NOMO-1 (cell line): ENCODE measurements around the gene SLC9A5.

Experiments
- DNase-seq, 2 experiments: peaks; one replicate each; lab custom pipeline; 2025; ENCODE audit not compliant: unreplicated experiment in 2 of 2; lab: John Stamatoyannopoulos, UW

SLC9A5 gene

DNA sequence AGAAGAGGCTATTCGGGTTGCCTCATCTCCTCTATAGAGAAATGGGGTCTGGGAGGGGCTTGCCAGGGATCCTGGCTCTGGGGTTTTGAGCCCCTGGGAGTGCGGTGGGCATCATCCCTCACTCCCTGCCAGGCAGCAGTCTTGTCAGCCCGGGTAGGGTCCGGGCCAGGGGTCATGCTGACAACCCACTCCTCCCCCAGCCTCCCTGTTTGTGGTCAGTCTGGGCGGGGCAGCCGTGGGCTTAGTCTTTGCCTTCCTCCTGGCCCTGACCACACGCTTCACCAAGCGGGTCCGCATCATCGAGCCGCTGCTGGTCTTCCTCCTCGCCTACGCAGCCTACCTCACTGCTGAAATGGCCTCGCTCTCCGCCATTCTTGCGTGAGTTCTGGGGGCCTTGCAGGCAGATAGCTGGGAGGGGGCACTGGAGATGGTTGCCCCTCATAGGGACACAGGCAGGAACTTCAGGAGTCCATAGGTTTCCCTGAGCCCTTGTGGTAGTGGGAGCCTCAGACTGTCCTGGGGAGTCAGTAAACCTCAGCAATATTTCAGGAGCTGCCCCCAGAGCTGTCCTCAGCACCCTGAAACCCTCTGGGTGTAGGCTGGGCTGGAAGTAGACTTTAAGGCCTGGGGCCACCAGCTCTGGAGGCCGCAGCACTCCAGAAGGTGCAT, 6.9 kb downstream of the SLC9A5 start:
- DNase-seq, result no peak

DNA sequence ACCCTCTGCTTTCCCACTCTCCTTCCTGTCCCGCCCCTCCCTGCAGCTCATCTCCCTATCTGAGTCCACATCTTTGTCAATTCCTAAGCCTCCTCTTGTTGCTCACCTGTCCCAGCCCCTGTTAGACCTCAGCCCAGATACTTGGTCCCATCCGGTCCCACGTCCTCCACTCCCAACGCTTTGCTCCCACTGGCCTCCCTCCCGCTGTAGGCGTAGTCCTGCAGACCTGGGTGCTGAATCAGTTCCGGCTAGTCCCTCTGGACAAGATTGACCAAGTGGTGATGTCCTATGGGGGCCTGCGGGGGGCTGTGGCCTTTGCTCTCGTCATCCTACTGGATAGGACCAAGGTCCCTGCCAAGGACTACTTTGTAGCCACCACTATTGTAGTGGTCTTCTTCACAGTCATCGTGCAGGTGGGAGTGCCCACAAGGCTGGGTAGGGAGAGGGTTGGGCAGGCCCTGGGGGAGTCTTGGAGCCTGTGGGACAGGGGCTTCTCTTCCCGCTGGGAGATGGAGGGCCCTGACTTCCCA, 8.0 kb downstream of the SLC9A5 start:
- no peak for DNase-seq

DNA sequence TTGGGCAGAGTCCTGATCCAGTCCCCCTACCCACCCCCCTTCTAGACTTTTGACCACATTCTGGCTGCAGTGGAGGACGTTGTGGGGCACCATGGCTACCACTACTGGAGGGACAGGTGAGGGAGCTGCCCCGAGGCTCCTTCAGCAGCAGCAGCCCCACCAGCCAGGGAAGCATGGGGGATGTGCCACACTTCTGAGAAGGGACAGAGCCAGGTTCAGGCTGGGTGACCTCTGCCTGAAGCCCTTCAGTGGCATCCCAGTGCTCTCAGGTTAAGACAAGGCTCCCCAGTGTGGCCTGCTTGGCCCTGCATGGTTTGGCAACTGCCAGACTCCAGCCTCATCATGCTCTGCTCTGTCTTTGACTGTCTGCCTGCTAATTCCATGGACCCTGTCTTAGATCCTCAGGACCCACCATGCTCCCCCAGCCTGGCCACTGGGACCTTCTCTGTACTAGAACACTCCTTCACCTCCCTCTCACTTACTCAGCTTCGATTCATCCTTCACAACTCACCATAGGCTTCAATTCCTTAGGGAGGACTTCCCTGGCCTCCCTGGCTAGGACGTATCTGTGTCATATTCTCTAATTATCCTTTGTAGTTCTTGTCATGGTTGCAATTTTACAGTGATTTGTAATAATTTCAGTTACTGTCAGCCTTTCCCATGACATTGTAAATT, 8.8 kb downstream of the SLC9A5 start:
- no peak for DNase-seq

DNA sequence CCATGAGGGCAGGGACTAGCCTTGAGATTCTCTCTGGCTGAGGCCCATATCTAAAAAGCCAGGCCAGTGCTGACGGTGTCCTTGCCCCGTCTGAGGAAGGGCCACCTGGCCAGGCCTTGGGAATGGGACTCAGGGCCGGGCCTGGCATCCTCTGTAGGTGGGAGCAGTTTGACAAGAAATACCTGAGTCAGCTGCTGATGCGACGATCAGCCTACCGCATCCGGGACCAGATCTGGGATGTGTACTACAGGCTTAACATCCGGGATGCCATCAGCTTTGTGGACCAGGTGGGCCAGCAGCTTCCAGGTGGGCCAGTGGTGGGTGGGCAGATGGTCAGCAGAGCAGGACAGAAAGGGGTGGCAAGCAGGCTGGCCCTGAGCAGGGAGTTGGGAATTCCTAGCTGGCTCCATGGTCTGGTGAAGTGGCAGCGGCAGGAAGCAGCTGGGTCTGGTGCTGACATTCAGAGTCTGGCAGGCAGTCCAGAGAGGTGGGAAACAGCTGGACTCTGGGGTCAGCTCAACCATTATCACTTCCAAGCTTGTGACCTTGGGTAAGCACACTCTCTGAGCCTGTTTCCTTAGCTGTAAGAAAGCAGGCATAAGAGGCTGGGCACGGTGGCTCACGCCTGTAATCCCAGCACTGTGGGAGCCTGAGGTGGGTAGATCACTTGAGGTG, 9.5 kb downstream of the SLC9A5 start:
- no peak for DNase-seq

DNA sequence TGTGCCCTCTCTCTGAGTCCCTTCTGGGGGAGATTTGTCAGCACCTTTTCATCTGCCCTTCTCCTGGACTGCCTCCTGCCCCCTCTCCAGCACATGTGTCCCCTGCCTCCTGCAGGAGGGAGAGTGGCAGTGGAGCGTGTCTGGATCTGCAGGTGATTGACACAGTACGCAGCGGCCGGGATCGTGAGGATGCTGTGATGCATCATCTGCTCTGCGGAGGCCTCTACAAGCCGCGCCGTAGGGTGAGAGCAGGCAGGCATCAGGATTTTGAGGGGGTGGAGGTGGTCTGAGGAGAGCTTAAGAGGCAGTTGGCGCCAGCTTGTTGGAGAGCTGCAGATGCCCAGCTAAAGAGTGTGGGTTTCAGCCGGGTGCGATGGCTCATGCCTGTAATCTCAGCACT, 10.9 kb downstream of the SLC9A5 start:
- no peak for DNase-seq

DNA sequence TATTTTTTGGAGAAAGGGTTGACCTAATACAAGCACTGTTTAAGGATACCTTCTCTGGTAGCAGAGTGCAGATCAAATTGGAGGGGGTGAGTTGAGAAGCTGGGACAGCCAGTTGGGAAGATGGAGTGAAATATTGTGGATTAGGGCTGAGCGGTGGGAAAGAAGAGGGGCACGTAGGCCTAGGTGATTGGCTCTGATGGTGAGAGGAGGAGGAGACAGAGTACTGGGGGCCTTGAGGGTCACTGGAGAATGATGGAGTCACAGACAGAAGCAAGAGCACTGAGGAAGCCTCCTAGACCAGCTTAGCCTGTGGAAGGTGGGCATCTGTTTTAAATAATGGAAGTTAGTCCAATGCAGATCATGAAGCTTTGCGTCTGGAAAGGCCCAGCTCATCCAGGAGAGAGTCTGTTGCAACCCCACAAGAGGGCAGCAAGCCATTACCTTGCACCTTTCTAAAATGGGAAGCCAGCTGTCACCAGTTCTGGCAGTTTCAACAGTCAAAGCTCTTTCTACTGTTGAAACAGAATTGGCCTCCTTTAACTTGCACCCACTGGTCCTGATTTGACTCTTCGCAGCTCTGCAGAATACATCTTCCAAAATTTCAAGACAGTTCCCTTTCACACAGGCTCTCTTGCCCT, 11.8 kb downstream of the SLC9A5 start:
- DNase-seq, result peak; percentile 76 to 77

DNA sequence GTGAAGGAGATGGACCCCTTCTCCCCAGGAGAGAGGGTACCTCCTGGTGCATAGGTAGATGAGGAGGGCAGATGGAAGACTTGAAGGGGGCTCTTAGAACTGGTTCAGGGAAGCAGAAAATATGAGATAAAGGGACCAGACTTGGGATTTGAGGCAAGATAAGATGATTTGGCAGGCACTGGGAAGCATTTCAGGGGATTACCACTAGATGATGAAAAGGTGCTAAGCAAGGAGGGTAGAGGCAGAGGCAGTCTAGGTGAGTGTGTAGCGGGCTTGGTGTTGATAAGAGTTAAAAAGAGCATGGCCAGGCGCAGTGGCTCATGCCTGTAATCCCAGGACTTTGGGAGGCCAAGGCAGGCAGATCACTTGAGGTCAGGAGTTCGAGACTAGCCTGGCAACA, 14.4 kb downstream of the SLC9A5 start:
- no peak for DNase-seq

DNA sequence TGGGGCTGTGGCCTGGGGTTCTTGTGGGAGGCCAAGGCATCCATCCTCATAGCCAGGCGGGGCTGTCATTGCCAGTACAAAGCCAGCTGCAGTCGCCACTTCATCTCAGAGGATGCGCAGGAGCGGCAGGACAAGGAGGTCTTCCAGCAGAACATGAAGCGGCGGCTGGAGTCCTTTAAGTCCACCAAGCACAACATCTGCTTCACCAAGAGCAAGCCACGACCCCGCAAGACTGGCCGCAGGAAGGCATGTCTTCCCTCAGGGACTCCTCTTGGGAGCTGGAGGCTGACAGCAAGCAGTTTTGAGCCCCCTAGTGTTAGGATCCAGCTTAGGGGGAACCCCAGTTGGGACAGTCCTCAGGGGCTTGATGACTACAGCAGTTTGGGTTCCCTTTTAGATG, 15.5 kb downstream of the SLC9A5 start:
- DNase-seq, result no peak

DNA sequence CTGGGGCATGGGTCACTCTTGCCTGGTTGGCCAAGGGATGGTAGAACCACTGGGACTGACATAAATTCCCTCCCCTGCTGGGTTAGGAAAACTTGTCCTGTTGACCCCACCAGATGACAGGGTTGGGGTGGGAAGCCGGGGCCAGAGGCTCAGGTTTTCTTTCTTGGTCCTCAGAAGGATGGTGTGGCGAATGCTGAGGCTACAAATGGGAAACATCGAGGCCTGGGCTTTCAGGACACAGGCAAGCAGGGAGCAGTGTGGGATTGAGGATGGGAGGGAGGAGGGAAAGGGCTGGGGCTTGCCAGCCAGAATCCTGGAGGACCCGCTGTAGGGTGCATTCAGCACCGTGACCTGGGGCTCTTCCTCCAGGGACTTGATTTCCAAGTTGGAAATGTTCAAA, 16.1 kb downstream of the SLC9A5 start:
- no peak for DNase-seq

DNA sequence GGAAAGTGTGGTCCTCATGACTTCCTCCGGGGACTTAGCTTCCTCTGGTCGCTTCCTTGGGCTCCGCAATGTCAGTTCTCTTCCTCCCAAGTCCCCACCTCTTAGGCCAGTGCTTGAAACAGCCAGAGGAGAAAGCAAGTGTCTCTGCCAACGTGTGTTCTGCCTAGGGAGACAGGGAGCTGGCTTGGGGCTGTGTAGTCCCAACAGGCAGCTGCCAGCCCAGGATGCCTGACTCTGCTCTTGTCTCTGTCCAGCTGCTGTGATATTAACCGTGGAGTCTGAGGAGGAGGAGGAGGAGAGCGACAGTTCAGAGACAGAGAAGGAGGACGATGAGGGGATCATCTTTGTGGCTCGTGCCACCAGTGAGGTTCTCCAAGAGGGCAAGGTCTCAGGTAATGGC, 17.1 kb downstream of the SLC9A5 start:
- no peak for DNase-seq

DNA sequence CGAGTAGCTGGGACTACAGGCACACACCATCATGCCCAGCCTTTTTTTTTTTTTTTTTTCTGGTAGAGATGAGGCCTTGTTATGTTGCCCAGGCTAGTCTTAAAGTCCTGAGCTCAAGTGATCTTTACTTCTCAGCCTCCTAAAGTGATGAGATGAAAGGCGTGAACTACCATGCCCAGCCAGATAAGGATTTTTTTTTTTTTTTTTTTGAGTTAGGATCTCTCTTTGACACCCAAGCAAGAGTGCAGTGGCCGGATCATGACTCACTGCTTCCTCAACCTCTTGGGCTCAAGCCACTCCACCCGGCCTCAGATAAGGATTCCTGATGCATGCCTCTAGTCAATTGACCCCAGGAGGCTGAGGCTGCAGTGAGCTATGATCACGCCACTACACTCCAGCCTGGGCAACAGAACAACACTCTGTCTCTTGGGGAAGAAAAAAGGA, 19.4 kb downstream of the SLC9A5 start:
- no peak for DNase-seq

DNA sequence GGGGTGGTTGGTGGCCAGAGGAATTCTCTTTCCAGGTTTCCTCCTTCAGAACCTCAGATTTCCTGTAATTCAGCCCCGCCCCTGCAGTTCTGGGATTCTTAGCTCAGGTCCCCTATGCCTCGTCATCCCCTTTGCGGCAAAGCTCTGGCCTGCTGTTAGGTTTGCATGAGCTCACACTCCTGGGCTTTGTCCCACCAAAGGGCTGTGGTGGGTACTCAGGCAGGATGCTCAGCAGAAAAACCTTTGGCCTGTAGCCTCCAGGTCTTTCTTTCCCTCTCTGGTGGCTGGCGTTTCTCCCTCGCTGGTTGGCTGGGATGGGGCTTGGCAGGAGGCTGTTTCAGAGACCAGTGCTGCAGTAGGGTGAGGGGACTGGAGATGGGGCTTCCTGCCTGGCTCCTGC, 21.0 kb downstream of the SLC9A5 start:
- no peak for DNase-seq

DNA sequence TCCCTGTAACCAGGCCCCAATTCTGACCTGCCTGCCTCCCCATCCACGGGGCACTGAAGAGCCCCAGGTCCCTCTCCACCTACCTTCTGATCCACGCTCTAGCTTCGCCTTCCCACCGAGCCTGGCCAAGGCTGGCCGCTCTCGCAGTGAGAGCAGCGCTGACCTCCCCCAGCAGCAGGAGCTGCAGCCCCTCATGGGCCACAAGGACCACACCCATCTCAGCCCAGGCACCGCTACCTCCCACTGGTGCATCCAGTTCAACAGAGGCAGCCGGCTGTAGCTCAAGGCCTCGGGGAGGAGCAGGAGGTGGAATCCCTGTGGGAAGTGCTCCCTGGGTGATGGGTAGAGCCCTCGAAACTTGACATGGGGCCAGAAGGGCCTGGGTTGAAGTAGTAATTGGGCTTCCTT, 22.2 kb downstream of the SLC9A5 start:
- DNase-seq, result no peak

DNA sequence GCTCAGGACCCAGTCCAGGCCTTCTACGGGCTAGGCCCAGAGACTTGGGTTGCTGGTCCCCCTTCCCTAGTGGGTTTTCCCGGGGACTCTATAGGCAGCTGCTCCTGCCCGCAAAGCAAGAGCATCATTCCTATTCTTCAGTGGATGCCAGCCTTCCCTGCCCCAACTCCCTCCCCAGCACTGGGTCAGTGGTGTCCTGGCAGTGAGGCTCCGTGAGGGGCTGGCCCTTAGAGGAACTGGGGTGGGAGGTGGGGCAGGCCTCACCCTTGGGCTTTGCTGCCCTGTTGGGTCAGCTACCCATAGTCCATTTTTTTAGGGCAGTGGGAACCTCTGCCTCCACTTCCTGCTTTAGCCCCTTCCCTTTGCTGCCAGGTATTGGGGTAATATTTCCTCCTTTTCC, 22.7 kb downstream of the SLC9A5 start:
- no peak for DNase-seq

DNA sequence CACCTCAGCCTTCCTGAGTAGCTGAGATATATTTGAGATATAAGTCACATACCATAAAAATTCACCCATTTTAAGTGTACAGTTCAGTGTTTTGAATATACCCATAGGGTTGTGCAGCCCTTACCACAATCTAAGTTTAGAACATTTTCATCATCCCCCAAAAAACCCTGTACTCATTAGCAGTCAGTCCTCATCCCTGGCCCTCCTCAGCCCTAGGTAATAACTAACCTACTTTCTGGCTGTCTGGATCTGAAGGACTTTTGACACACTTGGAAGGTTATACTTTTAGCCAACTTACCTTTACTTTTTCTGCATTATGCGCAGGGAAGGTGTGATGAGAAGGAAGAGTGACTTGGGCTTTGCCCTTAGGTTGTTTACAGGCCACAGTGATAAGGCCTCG, 26.5 kb downstream of the SLC9A5 start:
- DNase-seq, result no peak

DNA sequence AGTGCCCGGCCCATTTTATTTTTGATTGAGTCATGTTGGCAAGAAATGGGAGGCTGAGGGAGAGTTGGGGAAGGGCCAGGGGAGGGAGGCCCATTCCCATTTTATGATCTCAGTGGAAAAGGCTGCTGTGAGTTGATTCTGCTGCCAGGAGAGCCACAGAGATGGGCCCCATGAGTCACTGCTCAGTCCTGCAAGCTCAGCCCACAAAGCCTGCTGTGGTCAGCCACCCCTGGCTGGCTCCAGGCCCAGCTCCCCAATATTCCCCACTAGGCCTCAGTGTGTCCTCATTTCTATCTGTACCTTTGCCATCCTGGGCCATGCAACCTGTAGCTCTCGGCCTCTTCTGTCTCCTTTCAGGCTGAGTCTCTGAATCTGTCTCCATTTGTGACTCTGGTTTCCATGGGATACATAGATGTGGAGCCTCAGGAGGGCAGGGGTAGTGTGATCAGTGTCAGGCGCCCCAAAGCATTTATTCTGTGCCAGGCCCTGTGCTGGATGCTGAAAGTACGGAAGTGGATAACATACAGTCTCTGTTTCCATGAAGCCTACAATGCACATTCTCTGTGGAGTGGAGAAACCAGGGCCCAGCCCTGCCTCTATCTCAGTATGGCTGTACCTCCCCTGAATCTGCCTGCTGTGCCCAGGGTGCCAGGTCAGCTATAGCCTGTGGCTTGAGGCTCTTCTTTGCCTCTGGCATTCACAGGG, 28.7 kb downstream of the SLC9A5 start:
- no peak for DNase-seq

DNA sequence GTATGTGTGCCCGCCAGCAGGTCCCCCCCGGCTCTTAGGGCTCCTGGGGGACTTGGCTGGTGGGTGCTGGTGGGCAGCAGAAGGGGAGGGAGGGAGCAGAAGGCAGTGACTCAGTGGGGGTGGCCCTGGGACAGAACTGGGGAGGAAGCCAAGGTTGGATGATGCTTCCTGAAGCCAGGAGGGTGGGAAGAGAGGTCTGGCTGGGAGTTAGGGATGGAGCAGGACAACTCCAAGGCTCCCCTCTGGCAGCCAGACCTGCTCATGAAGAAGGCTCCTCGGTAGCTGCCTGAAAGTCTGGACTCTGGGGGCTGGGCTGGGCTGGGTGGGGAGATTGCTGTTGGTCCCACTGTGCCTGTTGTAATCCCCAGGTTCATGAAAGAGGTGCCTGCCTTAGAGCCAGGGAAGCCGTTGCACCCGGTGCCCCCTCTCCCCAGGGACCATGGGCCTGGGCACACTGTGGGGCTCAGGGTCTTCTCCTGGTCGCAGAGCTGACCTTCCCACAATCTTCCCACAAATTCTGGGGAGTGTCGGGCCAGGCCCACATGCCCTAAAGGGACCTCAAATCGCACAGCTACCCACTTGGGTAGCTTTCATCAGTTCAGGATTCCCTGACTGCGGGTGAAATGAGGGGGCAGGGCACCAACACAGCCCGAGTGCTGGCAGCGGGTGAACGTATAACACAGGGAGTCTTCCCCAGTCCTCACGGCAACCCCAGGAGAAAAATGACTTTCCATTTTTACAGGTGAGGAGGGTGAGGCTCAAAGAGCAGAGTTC, 29.4 kb downstream of the SLC9A5 start:
- no peak for DNase-seq

DNA sequence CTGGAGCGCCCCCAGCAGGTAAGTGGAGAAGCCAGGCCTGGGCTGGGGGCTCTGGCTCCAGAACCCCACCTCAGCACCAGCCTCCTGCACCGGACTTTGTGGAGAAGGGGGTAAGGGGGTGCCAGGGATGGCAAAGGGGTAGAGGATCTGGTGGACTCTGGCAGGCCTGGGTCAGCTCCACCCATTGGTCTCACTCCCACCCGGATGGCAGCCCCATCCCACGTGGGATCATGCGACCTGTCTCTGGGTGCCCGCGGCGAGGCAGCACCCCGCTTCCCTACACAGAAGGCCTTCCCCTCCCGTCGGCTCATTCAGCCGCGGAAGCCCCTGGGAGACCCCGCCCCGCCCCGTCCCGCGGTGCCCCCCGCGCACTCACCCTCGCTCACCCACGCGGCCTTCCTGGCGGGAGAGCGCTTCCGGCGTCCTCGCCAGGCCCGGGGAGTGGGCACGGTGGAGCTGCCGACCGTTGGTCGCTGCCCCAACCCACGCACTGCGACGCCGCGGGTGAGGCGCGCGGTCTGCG, 30.1 kb downstream of the SLC9A5 start:
- DNase-seq, result peak; percentile 24 to 38

DNA sequence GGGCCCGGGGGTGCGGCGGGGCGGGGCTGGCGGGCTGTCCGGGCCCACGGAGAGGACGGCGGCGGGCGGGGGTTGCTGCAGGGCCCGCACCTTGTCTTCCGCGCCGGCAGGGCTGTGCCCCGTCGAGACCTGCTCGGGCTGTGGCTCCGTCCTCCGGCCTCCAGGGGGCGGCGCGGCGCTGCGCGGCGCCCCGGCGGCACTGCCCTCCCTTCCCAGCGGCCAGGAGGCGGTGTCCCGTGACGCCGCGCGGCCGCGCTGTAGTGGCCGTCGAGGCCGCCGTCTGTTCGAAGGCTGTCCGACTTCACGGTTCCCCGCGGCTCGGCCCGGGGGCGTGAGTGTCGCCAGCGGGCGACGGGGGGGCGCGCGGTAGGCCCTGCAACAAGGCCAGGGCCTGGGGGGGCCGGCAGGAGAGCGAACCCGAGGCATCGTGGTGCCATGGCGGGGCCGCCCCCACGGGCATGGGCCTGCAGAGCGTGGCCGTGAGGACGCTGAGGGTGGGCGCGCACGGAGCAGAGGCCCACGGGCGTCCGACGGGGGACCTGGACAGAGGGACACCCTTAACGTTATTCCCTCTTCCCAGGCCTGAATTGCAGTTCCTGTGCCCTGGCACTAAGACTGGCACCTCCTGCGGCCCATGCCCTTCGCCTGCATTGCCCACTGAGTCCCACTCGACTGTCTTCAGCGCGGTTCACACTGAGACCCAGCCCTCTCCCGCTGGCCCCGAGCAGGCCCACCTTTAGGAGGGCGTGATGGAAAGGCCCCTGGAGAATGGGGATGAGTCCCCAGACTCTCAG, 30.7 kb downstream of the SLC9A5 start, which contains the start of gene PLEKHG4:
PLEKHG4 (plus strand) TSS at position 237 of the 794 bp plus-strand sequence; CDS start at position 750, 513 bp downstream.
- DNase-seq, result peak; percentile 83 to 88
